ENCODE measurements around the gene GLI3.

Gene GLI3

DNA sequence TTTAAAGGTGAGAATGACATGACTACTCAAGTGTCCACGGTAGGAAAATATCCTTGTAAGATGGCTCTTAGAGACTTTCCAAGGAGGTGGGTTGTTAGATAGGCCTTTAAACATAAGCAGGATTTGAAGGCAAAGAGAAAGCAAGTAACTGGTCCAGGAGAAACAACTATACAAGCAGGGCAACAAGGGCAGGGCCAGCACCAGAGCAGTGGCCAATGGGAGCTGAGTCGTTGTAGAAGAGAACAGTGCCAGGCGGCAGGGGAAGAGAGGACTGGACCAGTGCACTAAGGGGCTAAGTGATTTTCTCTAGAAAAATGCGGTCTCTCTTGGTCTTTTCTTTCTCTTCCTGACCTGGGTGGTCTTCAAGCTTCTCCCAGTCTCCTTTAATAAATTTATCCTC, 94.9 kb downstream of the GLI3 start:
- H3K4me1 ChIP-seq (ENCODE audit: control insufficient read depth in 1 of 2, insufficient read depth in 2 of 2, low read length in 2 of 2), result peaks cover 2 to 4% of the 10 kb centered on the region in 2 experiments
- H3K14ac ChIP-seq (ENCODE audit: low read length), result no peak overlapping the region
- no peaks in the 10 kb centered on the region for H3K27me3 ChIP-seq (ENCODE audit: insufficient read depth, low read length)
- H2AK5ac ChIP-seq (ENCODE audit: low read length), result no peak overlapping the region
- no peak for DNase-seq
- no peak overlapping the region for H3K4me2 ChIP-seq (ENCODE audit: low read length)
- no peak overlapping the region for H3K4ac ChIP-seq (ENCODE audit: low read depth, low read length)
- no peak overlapping the region for H3K23ac ChIP-seq (ENCODE audit: low read length)
- no peak overlapping the region for H3K18ac ChIP-seq (ENCODE audit: low read length)
- H3K79me1 ChIP-seq (ENCODE audit: low read length), result no peaks in the 10 kb centered on the region
- no peak overlapping the region for H2BK120ac ChIP-seq (ENCODE audit: insufficient read depth, low read length, poor library complexity)
- no peak overlapping the region for H3K27ac ChIP-seq (ENCODE audit: low read depth, low read length)
- no peak overlapping the region for H4K91ac ChIP-seq (ENCODE audit: low read depth, low read length)
- no peak overlapping the region for H2BK5ac ChIP-seq (ENCODE audit: low read depth, low read length, poor library complexity)
- H3K36me3 ChIP-seq (ENCODE audit: control insufficient read depth in 1 of 2, insufficient read depth in 2 of 2, low read length in 2 of 2), result peaks cover 0 to 2% of the 10 kb centered on the region in 2 experiments
- no peak overlapping the region for H3K4me3 ChIP-seq (ENCODE audit: low read depth, low read length)
- H4K8ac ChIP-seq (ENCODE audit: low read depth, low read length), result no peak overlapping the region
- no peak overlapping the region for H3K9ac ChIP-seq (ENCODE audit: low read length)
- H4K12ac ChIP-seq (ENCODE audit: low read depth, low read length), result no peak overlapping the region
- H2BK12ac ChIP-seq (ENCODE audit: low read length), result no peak overlapping the region
- no peak overlapping the region for H2AFZ ChIP-seq (ENCODE audit: insufficient read depth, low read length, poor library complexity)
- no peaks in the 10 kb centered on the region for H3K9me3 ChIP-seq (ENCODE audit: insufficient read depth, low read depth, low read length)
- H3K79me2 ChIP-seq (ENCODE audit: control insufficient read depth, insufficient read depth, low read length, poor library complexity), result no peaks in the 10 kb centered on the region
- WGBS (ENCODE audit: extremely low coverage, insufficient coverage, insufficient read length), result no CpG with 5 or more reads among the region's 4 CpGs

DNA sequence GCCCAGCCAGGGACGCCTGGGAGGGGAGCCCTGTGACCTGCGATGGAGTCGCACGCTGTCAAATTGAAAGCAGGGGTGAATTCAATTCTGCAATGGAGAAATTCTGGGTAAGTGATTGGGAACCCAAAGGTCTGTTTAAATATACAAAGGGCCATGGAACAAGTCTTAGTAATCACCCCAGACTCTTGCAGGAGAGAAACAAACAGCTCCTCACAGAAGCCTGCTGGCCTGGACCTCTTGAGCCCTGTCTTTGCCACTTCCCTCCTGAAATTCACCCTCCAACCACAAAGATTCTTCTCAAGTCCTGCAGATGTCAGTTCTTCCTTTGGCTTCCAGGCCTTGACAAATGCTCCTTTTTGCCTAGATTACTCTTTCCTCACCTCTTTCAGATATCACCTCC, 97.3 kb downstream of the GLI3 start:
- Histone ChIP-seq H3K9me3 (ENCODE audit: insufficient read depth, low read depth, low read length) (no peaks in the 10 kb centered on the region), H2AK5ac (ENCODE audit: low read length) (no peak overlapping the region), H3K4ac (ENCODE audit: low read depth, low read length) (no peak overlapping the region), H2BK5ac (ENCODE audit: low read depth, low read length, poor library complexity) (no peak overlapping the region), H3K27me3 (ENCODE audit: insufficient read depth, low read length) (no peaks in the 10 kb centered on the region), H2BK12ac (ENCODE audit: low read length) (no peak overlapping the region), H3K9ac (ENCODE audit: low read length) (no peak overlapping the region), H3K14ac (ENCODE audit: low read length) (no peak overlapping the region), H3K4me3 (ENCODE audit: low read depth, low read length) (no peak overlapping the region), H3K79me1 (ENCODE audit: low read length) (no peaks in the 10 kb centered on the region), H3K4me2 (ENCODE audit: low read length) (no peak overlapping the region), H4K8ac (ENCODE audit: low read depth, low read length) (no peak overlapping the region), H2BK120ac (ENCODE audit: insufficient read depth, low read length, poor library complexity) (no peak overlapping the region), H3K36me3 (ENCODE audit: control insufficient read depth in 1 of 2, insufficient read depth in 2 of 2, low read length in 2 of 2) (no peaks in the 10 kb centered on the region), H3K27ac (ENCODE audit: low read depth, low read length) (no peak overlapping the region), H3K4me1 (ENCODE audit: control insufficient read depth in 1 of 2, insufficient read depth in 2 of 2, low read length in 2 of 2) (peaks cover 2 to 8% of the 10 kb centered on the region in 2 experiments), H3K79me2 (ENCODE audit: control insufficient read depth, insufficient read depth, low read length, poor library complexity) (no peaks in the 10 kb centered on the region), H2AFZ (ENCODE audit: insufficient read depth, low read length, poor library complexity) (no peak overlapping the region), H4K91ac (ENCODE audit: low read depth, low read length) (no peak overlapping the region), H3K23ac (ENCODE audit: low read length) (no peak overlapping the region), H4K12ac (ENCODE audit: low read depth, low read length) (no peak overlapping the region), H3K18ac (ENCODE audit: low read length) (no peak overlapping the region)
- DNase-seq, result no peak
- no CpG with 5 or more reads among the region's 4 CpGs for WGBS (ENCODE audit: extremely low coverage, insufficient coverage, insufficient read length)

DNA sequence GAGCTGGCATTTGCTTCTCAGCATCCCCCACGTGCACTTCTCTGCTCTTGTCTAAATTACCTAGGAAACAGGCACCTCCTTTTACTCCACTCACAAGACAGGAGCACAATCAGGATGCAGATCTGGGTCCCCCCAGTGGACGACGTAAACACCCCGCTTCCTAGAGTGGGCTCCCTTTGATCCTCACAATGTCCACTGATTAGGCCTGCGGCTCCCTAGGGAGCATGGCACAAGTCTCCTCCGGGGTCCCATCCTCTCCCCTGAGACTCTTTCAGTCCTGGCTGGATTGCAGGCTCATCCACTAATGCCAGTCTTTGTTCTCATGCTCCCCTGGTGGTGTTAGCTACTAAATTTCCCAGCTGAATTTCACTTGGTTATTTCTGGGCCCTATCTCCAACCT, 98.3 kb downstream of the GLI3 start:
- H2BK12ac ChIP-seq (ENCODE audit: low read length), result no peak overlapping the region
- H3K4me2 ChIP-seq (ENCODE audit: low read length), result no peak overlapping the region
- DNase-seq, result no peak
- H3K79me1 ChIP-seq (ENCODE audit: low read length), result no peaks in the 10 kb centered on the region
- no peak overlapping the region for H3K18ac ChIP-seq (ENCODE audit: low read length)
- no peak overlapping the region for H3K9ac ChIP-seq (ENCODE audit: low read length)
- H3K23ac ChIP-seq (ENCODE audit: low read length), result no peak overlapping the region
- no peak overlapping the region for H2AK5ac ChIP-seq (ENCODE audit: low read length)
- no peak overlapping the region for H3K14ac ChIP-seq (ENCODE audit: low read length)
- H3K79me2 ChIP-seq (ENCODE audit: control insufficient read depth, insufficient read depth, low read length, poor library complexity), result no peaks in the 10 kb centered on the region
- no peak overlapping the region for H3K4me3 ChIP-seq (ENCODE audit: low read depth, low read length)
- no peak overlapping the region for H4K8ac ChIP-seq (ENCODE audit: low read depth, low read length)
- no peaks in the 10 kb centered on the region for H3K27me3 ChIP-seq (ENCODE audit: insufficient read depth, low read length)
- no peak overlapping the region for H4K12ac ChIP-seq (ENCODE audit: low read depth, low read length)
- WGBS (ENCODE audit: extremely low coverage, insufficient coverage, insufficient read length), result no CpG with 5 or more reads among the region's 6 CpGs
- H2BK5ac ChIP-seq (ENCODE audit: low read depth, low read length, poor library complexity), result no peak overlapping the region
- no peak overlapping the region for H3K4ac ChIP-seq (ENCODE audit: low read depth, low read length)
- peaks cover 0 to 5% of the 10 kb centered on the region in 2 experiments for H3K4me1 ChIP-seq (ENCODE audit: control insufficient read depth in 1 of 2, insufficient read depth in 2 of 2, low read length in 2 of 2)
- no peak overlapping the region for H3K27ac ChIP-seq (ENCODE audit: low read depth, low read length)
- H4K91ac ChIP-seq (ENCODE audit: low read depth, low read length), result no peak overlapping the region
- no peak overlapping the region for H2AFZ ChIP-seq (ENCODE audit: insufficient read depth, low read length, poor library complexity)
- H3K9me3 ChIP-seq (ENCODE audit: insufficient read depth, low read depth, low read length), result no peaks in the 10 kb centered on the region
- H3K36me3 ChIP-seq (ENCODE audit: control insufficient read depth in 1 of 2, insufficient read depth in 2 of 2, low read length in 2 of 2), result no peaks in the 10 kb centered on the region
- no peak overlapping the region for H2BK120ac ChIP-seq (ENCODE audit: insufficient read depth, low read length, poor library complexity)

DNA sequence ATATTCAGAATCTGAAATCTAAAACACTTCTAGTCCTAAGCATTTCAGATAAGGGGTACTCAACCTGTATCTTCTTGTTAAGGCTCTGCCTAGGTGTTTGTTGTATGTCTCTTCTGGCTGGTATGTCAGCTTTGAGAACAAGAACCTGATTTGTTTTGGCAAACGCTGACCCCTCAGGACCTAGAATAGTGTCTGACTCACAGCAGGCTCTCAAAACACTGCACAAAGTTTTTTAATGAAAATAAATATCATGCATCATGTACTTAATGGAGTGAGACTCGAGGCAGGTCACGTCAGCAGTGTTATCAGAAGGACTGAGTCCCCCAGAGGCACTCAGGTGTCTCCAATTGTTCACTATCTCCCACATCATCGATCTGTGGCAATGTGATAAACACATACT, 99.1 kb downstream of the GLI3 start:
- Histone ChIP-seq H3K9ac (ENCODE audit: low read length) (no peak overlapping the region), H3K4ac (ENCODE audit: low read depth, low read length) (no peak overlapping the region), H3K14ac (ENCODE audit: low read length) (no peak overlapping the region), H2BK12ac (ENCODE audit: low read length) (no peak overlapping the region), H3K36me3 (ENCODE audit: control insufficient read depth in 1 of 2, insufficient read depth in 2 of 2, low read length in 2 of 2) (no peaks in the 10 kb centered on the region), H2AK5ac (ENCODE audit: low read length) (no peak overlapping the region), H3K4me3 (ENCODE audit: low read depth, low read length) (no peak overlapping the region), H3K27ac (ENCODE audit: low read depth, low read length) (no peak overlapping the region), H3K27me3 (ENCODE audit: insufficient read depth, low read length) (no peaks in the 10 kb centered on the region), H3K23ac (ENCODE audit: low read length) (no peak overlapping the region), H3K4me2 (ENCODE audit: low read length) (no peak overlapping the region), H4K12ac (ENCODE audit: low read depth, low read length) (no peak overlapping the region), H2BK120ac (ENCODE audit: insufficient read depth, low read length, poor library complexity) (no peak overlapping the region), H2BK5ac (ENCODE audit: low read depth, low read length, poor library complexity) (no peak overlapping the region), H3K18ac (ENCODE audit: low read length) (no peak overlapping the region), H3K79me2 (ENCODE audit: control insufficient read depth, insufficient read depth, low read length, poor library complexity) (no peaks in the 10 kb centered on the region), H4K91ac (ENCODE audit: low read depth, low read length) (no peak overlapping the region), H3K4me1 (ENCODE audit: control insufficient read depth in 1 of 2, insufficient read depth in 2 of 2, low read length in 2 of 2) (peaks cover 0 to 5% of the 10 kb centered on the region in 2 experiments), H3K9me3 (ENCODE audit: insufficient read depth, low read depth, low read length) (no peaks in the 10 kb centered on the region), H4K8ac (ENCODE audit: low read depth, low read length) (no peak overlapping the region), H2AFZ (ENCODE audit: insufficient read depth, low read length, poor library complexity) (no peak overlapping the region), H3K79me1 (ENCODE audit: low read length) (no peaks in the 10 kb centered on the region)
- DNase-seq, result no peak
- no CpG with 5 or more reads among the region's 4 CpGs for WGBS (ENCODE audit: extremely low coverage, insufficient coverage, insufficient read length)
